Left lung (tissue), 10 donors: ENCODE measurements around the gene ATP5ME. TPM values are rescaled to one million over a fixed set of nuclear protein-coding genes. Genes with fewer than 3 reads are reported as not detected.
A peak's percentile ranks its signal among the peaks of the same experiment; 100 is the strongest.

Experiments used
- ATAC-seq: fragments of 200-7000 bp; cut with Tn5 transposase; one replicate; pipeline ENCODE4 v1.9.1; 2020; ENCODE audit warnings: moderate library complexity
- DNase-seq, 4 donors: peaks; one replicate each; pipeline ENCODE4 v3.0.0-alpha.2; 2013 to 2020
- H3K27ac ChIP-seq, 2 donors: fragments of 200-600 bp; sonication (generic) in 1 of 2; one replicate each; pipeline versions ENCODE4 v1.5.0 to v1.8.0; 2020 to 2021
- H3K27me3 ChIP-seq, 2 donors: fragments of 200-600 bp; sonication (generic) in 1 of 2; one replicate each; pipeline versions ENCODE4 v1.5.0 to v1.8.0; 2020 to 2021
- H3K36me3 ChIP-seq, 2 donors: fragments of 200-600 bp; sonication (generic) in 1 of 2; one replicate each; pipeline versions ENCODE4 v1.5.0 to v1.8.0; 2020 to 2021
- H3K4me1 ChIP-seq, 2 donors: fragments of 200-600 bp; one replicate each; pipeline ENCODE4 v1.8.0; 2021
- H3K4me3 ChIP-seq, 2 donors: fragments of 200-600 bp; sonication (generic) in 1 of 2; one replicate each; pipeline versions ENCODE4 v1.5.0 to v1.8.0; 2020 to 2021; ENCODE audit warnings: mild to moderate bottlenecking in 1 of 2
- H3K9me3 ChIP-seq, 2 donors: fragments of 200-600 bp; sonication (generic) in 1 of 2; one replicate each; pipeline versions ENCODE4 v1.5.0 to v1.8.0; 2020 to 2021
- CTCF ChIP-seq, 2 donors: fragments of 200-600 bp; sonication (generic) in 1 of 2; IDR thresholded peaks; one replicate each; pipeline versions ENCODE4 v1.5.0 to v1.8.0; 2021; ENCODE audit warnings: antibody characterized with exemption in 2 of 2
- intact Hi-C, 2 donors: fragments of 100-400 bp; cut with DNase I; formaldehyde crosslinking; loops; one replicate each; pipeline versions ENCODE4 v1.11.2 to v1.14.2; 2022
- polyA plus RNA-seq, 6 donors: library from polyadenylated mRNA; unstranded; fragments of 120-200 nt; gene quantifications; one replicate each; pipeline ENCODE4 v1.2.1, GENCODE V29; 2013; ENCODE audit not compliant: insufficient read length in 6 of 6
- total RNA-seq, 2 donors: library from RNA; stranded (reverse); fragmentation: NEBNext Ultra II Directional; extraction: Animal tissue kit (Norgen Biotek cat#: 25700); gene quantifications; one replicate each; pipeline ENCODE4 v1.2.1, GENCODE V29; 2021
- donor health status: DM: no; HTN: yes; CAD: no.
- donor health status: DM: no; HTN: no; CAD: no.

Gene ATP5ME
- total and polyA plus RNA-seq, 8 donors: 162 to 245 (median 189) TPM

- H3K9me3 ChIP-seq: no peaks in the 10 kb centered on the region
- H3K4me1 ChIP-seq: peaks cover 0 to 15% of the 10 kb centered on the region in 2 donors
- DNase-seq: no peak
- TF ChIP-seq CTCF (IDR thresholded peaks at IDR 0.05): no peak
- H3K27me3 ChIP-seq: no peaks in the 10 kb centered on the region
- no peak overlapping the region for H3K27ac ChIP-seq
- intact Hi-C loops: no loop called here
- H3K36me3 ChIP-seq: peaks cover 0 to 8% of the 10 kb centered on the region in 2 donors
- no peak overlapping the region for H3K4me3 ChIP-seq
- ATAC-seq: no peak
These were observed 40.0 kb upstream of the ATP5ME start for GRCh38 chr4:714087-714486.

- no peak for ATAC-seq
- intact Hi-C loops: no loop called here
These were observed 39.0 kb upstream of the ATP5ME start for GRCh38 chr4:712916-713632.

GRCh38 chr4:712093-712492, 38.0 kb upstream of the ATP5ME start:
- ATAC-seq (no peak), DNase-seq (no peak)
- intact Hi-C loops: no loop called here
- Histone ChIP-seq H3K9me3 (no peaks in the 10 kb centered on the region), H3K27me3 (no peaks in the 10 kb centered on the region), H3K4me1 (peaks cover 10 to 30% of the 10 kb centered on the region in 2 donors), H3K27ac (no peak overlapping the region), H3K36me3 (peaks cover 0 to 8% of the 10 kb centered on the region in 2 donors), H3K4me3 (no peak overlapping the region)
- no peak for TF ChIP-seq CTCF (IDR thresholded peaks at IDR 0.05)

More at GRCh38 chr4:712916-713632, 39.0 kb upstream of the ATP5ME start:
- Histone ChIP-seq H3K9me3 (no peaks in the 10 kb centered on the region), H3K36me3 (peaks cover 0 to 8% of the 10 kb centered on the region in 2 donors), H3K4me3 (no peak overlapping the region), H3K27me3 (no peaks in the 10 kb centered on the region), H3K27ac (no peak overlapping the region), H3K4me1 (peaks cover 5 to 24% of the 10 kb centered on the region in 2 donors)
- TF ChIP-seq CTCF (IDR thresholded peaks at IDR 0.05): no peak
- DNase-seq: no peak

- Histone ChIP-seq H3K4me1 (peaks cover 13 to 34% of the 10 kb centered on the region in 2 donors), H3K9me3 (no peaks in the 10 kb centered on the region), H3K27ac (no peak overlapping the region), H3K36me3 (peaks cover 0 to 8% of the 10 kb centered on the region in 2 donors), H3K4me3 (no peak overlapping the region), H3K27me3 (no peaks in the 10 kb centered on the region)
- intact Hi-C loops: no loop called here
- DNase-seq (no peak), ATAC-seq (no peak)
- TF ChIP-seq CTCF (IDR thresholded peaks at IDR 0.05): no peak
These were observed 36.8 kb upstream of the ATP5ME start for GRCh38 chr4:710916-711315.

- DNase-seq (no peak), ATAC-seq (no peak)
- no peak overlapping the region for H3K4me3 ChIP-seq
- H3K4me1 ChIP-seq: peaks cover 13 to 34% of the 10 kb centered on the region in 2 donors
- intact Hi-C loops: no loop called here
- H3K36me3 ChIP-seq: peaks cover 0 to 8% of the 10 kb centered on the region in 2 donors
- no peak for TF ChIP-seq CTCF (IDR thresholded peaks at IDR 0.05)
- no peaks in the 10 kb centered on the region for H3K27me3 ChIP-seq
- H3K9me3 ChIP-seq: no peaks in the 10 kb centered on the region
- peak overlapping the region in 1 of 2 donors; percentile 38 for H3K27ac ChIP-seq
These were observed 36.0 kb upstream of the ATP5ME start for GRCh38 chr4:710116-710515.
